GM23338 (cell line): ENCODE results near the gene ZNF365. TPM values are rescaled to one million over a fixed set of nuclear protein-coding genes. Genes with fewer than 3 reads are reported as not detected.
A peak's percentile ranks its signal among the peaks of the same experiment; 100 is the strongest.

Source experiments
- ATAC-seq: fragments of 200-7000 bp; cut with Tn5 transposase; 3 replicates; pipeline ENCODE4 v1.9.1; 2020
- DNase-seq: peaks from one replicate; pipeline ENCODE4 v3.0.0-alpha.2; 2015; ENCODE audit warnings: low spot score
- H2AFZ ChIP-seq: fragments of 200-600 bp; sonication (generic); 2 replicates; pipeline ENCODE4 v1.8.0; 2016; ENCODE audit warnings: antibody characterized with exemption, mild to moderate bottlenecking, moderate library complexity
- H3F3A ChIP-seq: fragments of 200-600 bp; sonication (generic); replicated peaks from 2 replicates; pipeline ENCODE4 v1.8.0; 2017; ENCODE audit warnings: antibody characterized with exemption, mixed run types, low read depth
- H3K27ac ChIP-seq: fragments of 200-600 bp; sonication (generic); 2 replicates; pipeline ENCODE4 v1.6.1; 2016; ENCODE audit warnings: low read depth
- H3K27me3 ChIP-seq: fragments of 200-600 bp; sonication (generic); 2 replicates; pipeline ENCODE4 v1.8.0; 2016; ENCODE audit warnings: mild to moderate bottlenecking, mixed run types, moderate library complexity; ENCODE audit not compliant: insufficient read depth
- H3K36me3 ChIP-seq: fragments of 200-600 bp; sonication (generic); 2 replicates; pipeline ENCODE4 v1.8.0; 2016; ENCODE audit warnings: mild to moderate bottlenecking; ENCODE audit not compliant: insufficient read depth
- H3K4me1 ChIP-seq: fragments of 200-600 bp; sonication (generic); 2 replicates; pipeline ENCODE4 v1.8.0; 2016; ENCODE audit warnings: mild to moderate bottlenecking, moderate library complexity; ENCODE audit not compliant: insufficient read depth
- H3K4me2 ChIP-seq: fragments of 200-600 bp; sonication (generic); 2 replicates; pipeline ENCODE4 v1.7.1; 2017; ENCODE audit warnings: mixed run types
- H3K4me3 ChIP-seq: fragments of 200-600 bp; sonication (generic); 2 replicates; pipeline ENCODE4 v1.6.1; 2016; ENCODE audit warnings: mixed run types
- H3K79me2 ChIP-seq: fragments of 200-600 bp; sonication (generic); replicated peaks from 2 replicates; pipeline ENCODE4 v1.8.0; 2017; ENCODE audit warnings: mild to moderate bottlenecking; ENCODE audit not compliant: insufficient read depth
- H3K9me2 ChIP-seq: fragments of 200-600 bp; sonication (generic); 2 replicates; pipeline ENCODE4 v1.8.0; 2017; ENCODE audit not compliant: insufficient read depth
- H4K20me1 ChIP-seq: fragments of 200-600 bp; sonication (generic); replicated peaks from 2 replicates; pipeline ENCODE4 v1.8.0; 2017; ENCODE audit warnings: mild to moderate bottlenecking; ENCODE audit not compliant: insufficient read depth
- H3K27ac Mint-ChIP-seq: 2 replicates; pipeline ENCODE4 v1.8.0; 2020; ENCODE audit warnings: inconsistent platforms, mild to moderate bottlenecking, moderate library complexity, mixed read lengths
- H3K27me3 Mint-ChIP-seq: 3 replicates; pipeline ENCODE4 v1.8.0; 2022; ENCODE audit warnings: low read depth, mild to moderate bottlenecking, moderate library complexity, mixed read lengths, inconsistent platforms; ENCODE audit not compliant: insufficient read depth, poor library complexity
- H3K36me3 Mint-ChIP-seq: 3 replicates; pipeline ENCODE4 v1.8.0; 2021; ENCODE audit warnings: low read depth, mild to moderate bottlenecking, inconsistent platforms, moderate library complexity, mixed read lengths
- H3K4me1 Mint-ChIP-seq: 3 replicates; pipeline ENCODE4 v1.8.0; 2020; ENCODE audit warnings: mild to moderate bottlenecking, inconsistent platforms, mixed read lengths
- H3K4me3 Mint-ChIP-seq: 3 replicates; pipeline ENCODE4 v1.8.0; 2021; ENCODE audit warnings: moderate library complexity, mild to moderate bottlenecking, inconsistent platforms, mixed read lengths
- H3K9me3 Mint-ChIP-seq: 3 replicates; pipeline ENCODE4 v1.8.0; 2020; ENCODE audit warnings: moderate library complexity, mild to moderate bottlenecking, inconsistent platforms, mixed read lengths
- CREB1 ChIP-seq: fragments of 250-450 bp; sonication (Bioruptor Pico); IDR thresholded peaks from 2 replicates; pipeline ENCODE4 v1.5.0; 2020; ENCODE audit warnings: low read depth, mild to moderate bottlenecking, moderate library complexity
- EZH2 ChIP-seq: fragments of 200-600 bp; sonication (generic); IDR thresholded peaks from one replicate; pipeline ENCODE4 v1.8.0; 2017; ENCODE audit warnings: antibody characterized with exemption, mild to moderate bottlenecking, low read depth; ENCODE audit not compliant: unreplicated experiment
- EZH2phosphoT487 ChIP-seq: fragments of 200-600 bp; sonication (generic); IDR thresholded peaks from one replicate; pipeline ENCODE4 v1.8.1; 2018; ENCODE audit warnings: antibody characterized with exemption; ENCODE audit not compliant: unreplicated experiment
- POLR2AphosphoS5 ChIP-seq: IDR thresholded peaks from 2 replicates; pipeline ENCODE4 v1.6.1; 2016; ENCODE audit warnings: antibody characterized with exemption, low read depth
- REST ChIP-seq: IDR thresholded peaks from one replicate; pipeline ENCODE4 v1.6.1; 2018; ENCODE audit warnings: antibody characterized with exemption; ENCODE audit not compliant: unreplicated experiment
- STAT1 ChIP-seq: IDR thresholded peaks from one replicate; pipeline ENCODE4 v1.6.1; 2016; ENCODE audit warnings: antibody characterized with exemption; ENCODE audit not compliant: unreplicated experiment
- ZNF114 ChIP-seq: fragments of 250-450 bp; sonication (Bioruptor Pico); IDR thresholded peaks from 2 replicates; pipeline ENCODE4 v1.5.0; 2020; ENCODE audit warnings: mild to moderate bottlenecking, moderate library complexity
- ZNF331 ChIP-seq: fragments of 250-450 bp; sonication (Bioruptor Pico); IDR thresholded peaks from 2 replicates; pipeline ENCODE4 v1.5.0; 2020; ENCODE audit warnings: low read depth, mild to moderate bottlenecking, moderate library complexity
- polyA plus RNA-seq: library from polyadenylated mRNA; unstranded; fragments of >200 nt; fragmentation: Nextera tagmentation; extraction: Ambion mirVana; gene quantifications from 2 replicates; pipeline ENCODE4 v1.2.1, GENCODE V29; 2016
- total RNA-seq: library from RNA; depleted of rRNA; stranded (reverse); fragments of >200 nt; shearing (Covaris generic); gene quantifications from 2 replicates; pipeline ENCODE4 v1.2.3, GENCODE V29; 2014
- TF ChIP-seq, protein P1 (sequence below), 2 experiments: fragments of 200-600 bp in 1 of 2; sonication (generic) in 1 of 2; conservative IDR thresholded peaks; 2 replicates each; pipeline versions ENCODE4 v1.5.1 to v1.6.1; 2016 to 2017; ENCODE audit warnings: antibody characterized with exemption in 2 of 2, low read depth in 2 of 2, mild to moderate bottlenecking in 2 of 2, moderate library complexity in 1 of 2
- TF ChIP-seq, protein P2 (sequence below): IDR thresholded peaks from 2 replicates; pipeline ENCODE4 v1.6.1; 2016; ENCODE audit warnings: antibody characterized with exemption

ZNF365 gene
- total and polyA plus RNA-seq, 2 experiments from 2014 or later = 0.19 to 0.59 TPM

DNA sequence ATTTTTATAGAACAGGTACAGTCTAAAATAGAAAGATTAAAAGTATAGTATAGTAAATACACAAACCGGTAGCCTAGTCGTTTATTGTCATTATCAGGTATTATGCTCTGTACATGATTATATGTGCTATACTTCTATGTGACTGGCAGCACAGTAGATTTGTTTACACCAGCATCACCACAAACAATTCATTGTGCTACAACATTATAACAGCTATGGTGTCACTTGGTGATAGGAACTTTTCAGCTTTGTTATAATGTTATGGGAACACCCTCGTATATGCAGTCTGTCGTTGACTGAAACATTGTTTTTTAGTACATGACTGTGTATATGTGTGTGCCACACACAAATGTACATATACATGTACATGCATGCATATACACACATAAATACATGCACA, 19.1 kb downstream of the ZNF365 start:
- TF ChIP-seq REST = no peak
- TF ChIP-seq ZNF331 (CRISPR knock-in tag) = no peak
- TF ChIP-seq EZH2phosphoT487 = no peak
- TF ChIP-seq ZNF114 (CRISPR knock-in tag) = no peak
- no peak for TF ChIP-seq CREB1
- TF ChIP-seq EZH2 = no peak
- TF ChIP-seq, protein P1, sequence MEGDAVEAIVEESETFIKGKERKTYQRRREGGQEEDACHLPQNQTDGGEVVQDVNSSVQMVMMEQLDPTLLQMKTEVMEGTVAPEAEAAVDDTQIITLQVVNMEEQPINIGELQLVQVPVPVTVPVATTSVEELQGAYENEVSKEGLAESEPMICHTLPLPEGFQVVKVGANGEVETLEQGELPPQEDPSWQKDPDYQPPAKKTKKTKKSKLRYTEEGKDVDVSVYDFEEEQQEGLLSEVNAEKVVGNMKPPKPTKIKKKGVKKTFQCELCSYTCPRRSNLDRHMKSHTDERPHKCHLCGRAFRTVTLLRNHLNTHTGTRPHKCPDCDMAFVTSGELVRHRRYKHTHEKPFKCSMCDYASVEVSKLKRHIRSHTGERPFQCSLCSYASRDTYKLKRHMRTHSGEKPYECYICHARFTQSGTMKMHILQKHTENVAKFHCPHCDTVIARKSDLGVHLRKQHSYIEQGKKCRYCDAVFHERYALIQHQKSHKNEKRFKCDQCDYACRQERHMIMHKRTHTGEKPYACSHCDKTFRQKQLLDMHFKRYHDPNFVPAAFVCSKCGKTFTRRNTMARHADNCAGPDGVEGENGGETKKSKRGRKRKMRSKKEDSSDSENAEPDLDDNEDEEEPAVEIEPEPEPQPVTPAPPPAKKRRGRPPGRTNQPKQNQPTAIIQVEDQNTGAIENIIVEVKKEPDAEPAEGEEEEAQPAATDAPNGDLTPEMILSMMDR (conservative IDR thresholded peaks at IDR 0.05; ENCODE audit: low read depth in 2 of 2) = no peak
- peaks cover 9% of the 10 kb centered on the region for H3K4me1 Mint-ChIP-seq
- DNase-seq (no peak), ATAC-seq (no peak)
- H3K36me3 Mint-ChIP-seq = no peaks in the 10 kb centered on the region
- H2AFZ ChIP-seq = no peak overlapping the region
- no peaks in the 10 kb centered on the region for H3K27me3 ChIP-seq
- H4K20me1 ChIP-seq = no peaks in the 10 kb centered on the region
- H3K27ac Mint-ChIP-seq = no peak overlapping the region
- no peak overlapping the region for H3K4me3 Mint-ChIP-seq
- no peaks in the 10 kb centered on the region for H3F3A ChIP-seq
- H3K27ac ChIP-seq = no peak overlapping the region
- H3K4me2 ChIP-seq = no peak overlapping the region
- H3K79me2 ChIP-seq = no peaks in the 10 kb centered on the region
- no peaks in the 10 kb centered on the region; the same call in 2 of the 3 replicates for H3K9me3 Mint-ChIP-seq
- peaks cover 4% of the 10 kb centered on the region; the same call in 1 of the 2 replicates for H3K4me1 ChIP-seq
- H3K27me3 Mint-ChIP-seq = no peaks in the 10 kb centered on the region
- no peaks in the 10 kb centered on the region for H3K36me3 ChIP-seq
- no peak overlapping the region for H3K4me3 ChIP-seq
- H3K9me2 ChIP-seq = no peaks in the 10 kb centered on the region

- Histone ChIP-seq H3K27ac (no peak overlapping the region), H3K9me2 (no peaks in the 10 kb centered on the region), H3K4me3 (no peak overlapping the region), H3F3A (no peaks in the 10 kb centered on the region), H4K20me1 (no peaks in the 10 kb centered on the region), H3K79me2 (no peaks in the 10 kb centered on the region), H3K4me2 (no peak overlapping the region), H3K36me3 (no peaks in the 10 kb centered on the region), H3K4me1 (peaks cover 4% of the 10 kb centered on the region; the same call in 1 of the 2 replicates), H3K27me3 (no peaks in the 10 kb centered on the region), H2AFZ (no peak overlapping the region)
- H3K27ac Mint-ChIP-seq = peak overlapping the region; percentile 1
- TF ChIP-seq STAT1 = no peak
- TF ChIP-seq POLR2AphosphoS5 = no peak
- TF ChIP-seq, protein P2, sequence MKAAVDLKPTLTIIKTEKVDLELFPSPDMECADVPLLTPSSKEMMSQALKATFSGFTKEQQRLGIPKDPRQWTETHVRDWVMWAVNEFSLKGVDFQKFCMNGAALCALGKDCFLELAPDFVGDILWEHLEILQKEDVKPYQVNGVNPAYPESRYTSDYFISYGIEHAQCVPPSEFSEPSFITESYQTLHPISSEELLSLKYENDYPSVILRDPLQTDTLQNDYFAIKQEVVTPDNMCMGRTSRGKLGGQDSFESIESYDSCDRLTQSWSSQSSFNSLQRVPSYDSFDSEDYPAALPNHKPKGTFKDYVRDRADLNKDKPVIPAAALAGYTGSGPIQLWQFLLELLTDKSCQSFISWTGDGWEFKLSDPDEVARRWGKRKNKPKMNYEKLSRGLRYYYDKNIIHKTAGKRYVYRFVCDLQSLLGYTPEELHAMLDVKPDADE = no peak
- TF ChIP-seq REST = no peak
- no peak for TF ChIP-seq ZNF331 (CRISPR knock-in tag)
- TF ChIP-seq, protein P1 (conservative IDR thresholded peaks at IDR 0.05; ENCODE audit: low read depth in 2 of 2) = no peak; a peak in 1 of 4 replicates
- peak; percentile 94 for ATAC-seq
- H3K9me3 Mint-ChIP-seq = no peaks in the 10 kb centered on the region; the same call in 2 of the 3 replicates
- H3K27me3 Mint-ChIP-seq = no peaks in the 10 kb centered on the region
- peaks cover 9% of the 10 kb centered on the region for H3K4me1 Mint-ChIP-seq
- H3K4me3 Mint-ChIP-seq = no peak overlapping the region; the same call in 2 of the 3 replicates
- DNase-seq = peak; percentile 50
- no peaks in the 10 kb centered on the region for H3K36me3 Mint-ChIP-seq
Observed at GRCh38 chr10:62394556-62395018, 20.4 kb downstream of the ZNF365 start.
